ENCODE measurements around the gene NUB1. TPM values are rescaled to one million over a fixed set of nuclear protein-coding genes. Genes with fewer than 3 reads are reported as not detected.
"Not testable (repeated sequence)": the region's sequence is repeated elsewhere in the genome, so short reads cannot be mapped to it uniquely, and the experiment has no call there.

Gene NUB1
- total RNA-seq, 4 donors from 2014 or later, result 16.8 to 46.7 (median 26.1) TPM

- H3K27me3 ChIP-seq, result peaks cover 0 to 53% (median 2%) of the 10 kb centered on the region in 4 donors
- H3K9me3 ChIP-seq, result peaks cover 0 to 6% (median 0%) of the 10 kb centered on the region in 3 donors
- TF ChIP-seq POLR2A (IDR thresholded peaks at IDR 0.05) (no peak), CTCF (IDR thresholded peaks at IDR 0.05) (no peak)
- H3K4me1 ChIP-seq, result peaks cover 0 to 10% (median 4%) of the 10 kb centered on the region in 3 donors
- H3K27ac ChIP-seq, result no peak overlapping the region
- no peaks in the 10 kb centered on the region for H3K36me3 ChIP-seq
- WGBS, 2 donors, result 89 to 94% methylated on average over 4 to 5 of the region's 7 CpGs
- intact Hi-C loops (cut with DNase I), result loop anchor here (5.0 kb wide), 1 partner anchor 53 kb away; the partner anchor contains the start of gene SMARCD3
- no peak overlapping the region for H3K4me3 ChIP-seq
- no peak for DNase-seq
These were observed 41.5 kb upstream of the NUB1 start for GRCh38 chr7:151299940-151300645.

GRCh38 chr7:151301471-151302462 is 39.8 kb upstream of the NUB1 start:
- H3K27me3 ChIP-seq, result peaks cover 0 to 70% (median 2%) of the 10 kb centered on the region in 4 donors
- intact Hi-C loops (cut with DNase I), result loop anchor here (5.0 kb wide), 1 partner anchor 54 kb away; the partner anchor contains the start of gene SMARCD3
- peaks cover 0 to under 1% (median 0%) of the 10 kb centered on the region in 3 donors for H3K9me3 ChIP-seq
- no peak for DNase-seq
- 75 to 77% methylated on average over 11 to 14 of the region's 20 CpGs for WGBS, 2 donors
- no peak overlapping the region for H3K4me3 ChIP-seq
- H3K4me1 ChIP-seq, result peaks cover 0 to 10% (median 4%) of the 10 kb centered on the region in 3 donors
- TF ChIP-seq POLR2A (IDR thresholded peaks at IDR 0.05), result no peak
- no peak for TF ChIP-seq CTCF (IDR thresholded peaks at IDR 0.05)
- no peak overlapping the region for H3K27ac ChIP-seq
- H3K36me3 ChIP-seq, result no peaks in the 10 kb centered on the region

GRCh38 chr7:151304251-151304650 is 37.4 kb upstream of the NUB1 start:
- not testable (repeated sequence) for DNase-seq, H3K36me3 ChIP-seq, H3K27ac ChIP-seq, H3K9me3 ChIP-seq, H3K4me3 ChIP-seq
- Histone ChIP-seq H3K27me3 (peaks cover 0 to 80% (median 2%) of the 10 kb centered on the region in 4 donors), H3K4me1 (peaks cover 0 to 10% (median 4%) of the 10 kb centered on the region in 3 donors)
- WGBS, 2 donors, result 79 to 86% methylated on average over 8 to 11 of the region's 19 CpGs
- intact Hi-C loops (cut with DNase I), result loop anchor here (5.0 kb wide), 1 partner anchor 57 kb away; the partner anchor contains the start of gene SMARCD3

- intact Hi-C loops (cut with DNase I), result loop anchor here (5.0 kb wide), 1 partner anchor 58 kb away; the partner anchor contains the start of gene SMARCD3
- no peak overlapping the region for H3K27ac ChIP-seq
- WGBS, 2 donors, result 24 to 27% methylated on average over 7 of the region's 7 CpGs
- no peak for DNase-seq
- peaks cover 0 to 80% (median 2%) of the 10 kb centered on the region in 4 donors for H3K27me3 ChIP-seq
- H3K4me3 ChIP-seq, result no peak overlapping the region
- H3K9me3 ChIP-seq, result no peaks in the 10 kb centered on the region
- TF ChIP-seq POLR2A (IDR thresholded peaks at IDR 0.05) (no peak), CTCF (IDR thresholded peaks at IDR 0.05) (no peak)
- H3K36me3 ChIP-seq, result no peaks in the 10 kb centered on the region
- H3K4me1 ChIP-seq, result peaks cover 0 to 10% (median 4%) of the 10 kb centered on the region in 3 donors
These were observed 36.8 kb upstream of the NUB1 start for GRCh38 chr7:151304856-151305255.

GRCh38 chr7:151306374-151306773 is 35.2 kb upstream of the NUB1 start:
- Histone ChIP-seq H3K27ac (no peak overlapping the region), H3K4me1 (peaks cover 0 to 10% (median 4%) of the 10 kb centered on the region in 3 donors), H3K9me3 (peaks cover 0 to 3% (median 3%) of the 10 kb centered on the region in 3 donors), H3K4me3 (no peak overlapping the region), H3K27me3 (peaks cover 0 to 65% (median 2%) of the 10 kb centered on the region in 4 donors), H3K36me3 (no peaks in the 10 kb centered on the region)
- DNase-seq, result no peak
- intact Hi-C loops (cut with DNase I), result no loop called here
- 71 to 77% methylated on average over 8 of the region's 8 CpGs for WGBS, 2 donors
- TF ChIP-seq CTCF (IDR thresholded peaks at IDR 0.05), result no peak
- no peak for TF ChIP-seq POLR2A (IDR thresholded peaks at IDR 0.05)
